Endothelial cell of umbilical vein (primary cell): ENCODE data around the gene AMBP. TPM values are rescaled to one million over a fixed set of nuclear protein-coding genes. Genes with fewer than 3 reads are reported as not detected.

Experiments used
- BruUV-seq: library from RNA; stranded (reverse); fragments of 400-500 nt; replicated peaks from 2 replicates; lab custom pipeline; 2021; lab: Mats Ljungman, UMichigan
- CTCF ChIA-PET: fragments of 300-600, 350-600 bp; sonication (Branson Sonifier 250); formaldehyde crosslinking; loops from one replicate; lab custom pipeline; 2021; ENCODE audit warnings: antibody characterized with exemption, inconsistent platforms; lab: Charles Lee
- POLR2A ChIA-PET: fragments of 300-600, 350-600 bp; sonication (Branson Sonifier 250); formaldehyde crosslinking; loops from one replicate; lab custom pipeline; 2021; ENCODE audit warnings: antibody characterized with exemption, inconsistent platforms; lab: Charles Lee
- DNase-seq: peaks from one replicate; pipeline ENCODE4 v3.0.0-alpha.2; 2011; ENCODE audit warnings: low read depth, low spot score
- FAIRE-seq: peaks from 2 replicates; lab custom pipeline; 2011; peaks lifted over from hg19 to GRCh38; lab: Jason Lieb, UNC
- H2AFZ ChIP-seq: 2 replicates; pipeline ENCODE4 v1.6.0; 2012; ENCODE audit warnings: low read depth, low read length, control low read depth, inconsistent platforms
- H3K27ac ChIP-seq: 2 replicates; pipeline ENCODE4 v1.5.1; 2011; ENCODE audit warnings: low read depth, mild to moderate bottlenecking, control low read depth, low read length, moderate library complexity; ENCODE audit not compliant: insufficient read depth
- H3K27me3 ChIP-seq, 2 experiments: 2 replicates each; pipeline versions ENCODE4 v1.6.0 to v1.6.1; 2011; ENCODE audit warnings: low read length in 2 of 2, mixed read lengths in 1 of 2; ENCODE audit not compliant: control insufficient read depth in 2 of 2, insufficient read depth in 2 of 2
- H3K36me3 ChIP-seq, 2 experiments: 2 replicates in 1 of 2; 3 replicates in 1 of 2; pipeline ENCODE4 v1.5.1; 2011; ENCODE audit warnings: low read length in 2 of 2, mild to moderate bottlenecking in 1 of 2, moderate library complexity in 1 of 2; ENCODE audit not compliant: control insufficient read depth in 2 of 2, insufficient read depth in 2 of 2; ENCODE audit errors: extremely low read depth in 1 of 2
- H3K4me1 ChIP-seq: 3 replicates; pipeline ENCODE4 v1.5.1; 2011; ENCODE audit warnings: mild to moderate bottlenecking, low read length; ENCODE audit not compliant: control insufficient read depth, insufficient read depth; ENCODE audit errors: extremely low read depth
- H3K4me2 ChIP-seq: 2 replicates; pipeline ENCODE4 v1.6.1; 2011; ENCODE audit warnings: low read length, control low read depth, mixed read lengths; ENCODE audit not compliant: insufficient read depth
- H3K4me3 ChIP-seq, 3 experiments: fragments of 200-600 bp in 1 of 3; sonication (generic), shearing (Covaris generic) in 1 of 3; replicated peaks in 1 of 3; 2 replicates each; pipeline ENCODE4 v1.5.1; 2011 to 2016; ENCODE audit warnings: control low read depth in 3 of 3, low read length in 3 of 3, mild to moderate bottlenecking in 2 of 3, inconsistent platforms in 1 of 3, low read depth in 1 of 3, moderate library complexity in 1 of 3; ENCODE audit not compliant: insufficient read depth in 1 of 3
- H3K79me2 ChIP-seq: 2 replicates; pipeline ENCODE4 v1.6.0; 2012; ENCODE audit warnings: low read length, inconsistent platforms; ENCODE audit not compliant: control insufficient read depth, insufficient read depth
- H3K9ac ChIP-seq: replicated peaks from 2 replicates; pipeline ENCODE3; 2011; ENCODE audit warnings: low read length, control low read depth; ENCODE audit not compliant: insufficient read depth; ENCODE audit errors: extremely low read depth
- H3K9me1 ChIP-seq: replicated peaks from 3 replicates; pipeline ENCODE4 v1.6.0; 2011; ENCODE audit warnings: mild to moderate bottlenecking, low read length; ENCODE audit not compliant: control insufficient read depth, insufficient read depth; ENCODE audit errors: extremely low read depth
- H3K9me3 ChIP-seq: replicated peaks from 2 replicates; pipeline ENCODE4 v1.5.1; 2012; ENCODE audit warnings: low read length, inconsistent platforms; ENCODE audit not compliant: control insufficient read depth, insufficient read depth
- H4K20me1 ChIP-seq: replicated peaks from 2 replicates; pipeline ENCODE3; 2011; ENCODE audit warnings: mild to moderate bottlenecking, low read length; ENCODE audit not compliant: control insufficient read depth, insufficient read depth; ENCODE audit errors: extremely low read depth
- EZH2 ChIP-seq: IDR thresholded peaks from 2 replicates; pipeline ENCODE4 v1.6.1; 2012; ENCODE audit warnings: borderline replicate concordance, low read depth, mild to moderate bottlenecking, moderate library complexity, low read length, inconsistent platforms; ENCODE audit not compliant: severe bottlenecking
- FOS ChIP-seq: IDR thresholded peaks from 2 replicates; pipeline ENCODE4 v1.6.1; 2011; ENCODE audit warnings: mild to moderate bottlenecking, low read length, moderate library complexity, borderline replicate concordance; ENCODE audit not compliant: insufficient read depth
- GATA2 ChIP-seq: IDR thresholded peaks from 2 replicates; pipeline ENCODE4 v1.7.0; 2011; ENCODE audit warnings: low read depth, mild to moderate bottlenecking, moderate library complexity, mixed read lengths, low read length; ENCODE audit not compliant: insufficient read length, insufficient read depth
- JUN ChIP-seq: IDR thresholded peaks from 2 replicates; pipeline ENCODE4 v1.6.1; 2011; ENCODE audit warnings: borderline replicate concordance, low read depth; ENCODE audit not compliant: insufficient read length, insufficient read depth
- MYC ChIP-seq: IDR thresholded peaks from one replicate; pipeline ENCODE4 v1.6.1; 2011; ENCODE audit warnings: mild to moderate bottlenecking, low read depth, low read length
- POLR2A ChIP-seq: IDR thresholded peaks from 2 replicates; pipeline ENCODE4 v1.6.1; 2012; ENCODE audit warnings: low read depth, mild to moderate bottlenecking, control low read depth, low read length
- POLR2AphosphoS5 ChIP-seq: IDR thresholded peaks from 2 replicates; pipeline ENCODE4 v1.6.1; 2012; ENCODE audit warnings: low read depth, mild to moderate bottlenecking, control low read depth, low read length, moderate library complexity; ENCODE audit not compliant: insufficient read depth
- dilution Hi-C: fragments of 300-500 bp; cut with MboI; formaldehyde crosslinking; loops from one replicate; pipeline ENCODE4 v1.15.0; 2019; ENCODE audit warnings: low sequenced_read_pairs; ENCODE audit not compliant: extremely low pct_ligation_motif_present
- intact Hi-C: fragments of 100-400 bp; cut with micrococcal nuclease; formaldehyde crosslinking; loops from one replicate; pipeline ENCODE4 v1.10.0; 2022
- polyA plus RNA-seq, 4 experiments: library from polyadenylated mRNA; depleted of rRNA in 3 of 4; stranded (reverse) in 3 of 4; unstranded in 1 of 4; fragments of >200 nt; gene quantifications; 2 replicates each; pipeline versions ENCODE4 v1.2.1 to v1.2.3, GENCODE V29; 2011 to 2012; ENCODE audit warnings: missing spikeins in 1 of 4
- total RNA-seq: library from RNA; stranded (reverse); gene quantifications from 2 replicates; pipeline ENCODE4 v1.2.3, GENCODE V29; 2021
- TF ChIP-seq, protein P1 (sequence below), 2 donors: IDR thresholded peaks; 1 replicate in 1 of 2; 2 replicates in 1 of 2; pipeline ENCODE4 v1.5.1; 2011; ENCODE audit warnings: low read length in 2 of 2, mild to moderate bottlenecking in 2 of 2, moderate library complexity in 2 of 2, control low read depth in 1 of 2, inconsistent platforms in 1 of 2, low read depth in 1 of 2; ENCODE audit not compliant: insufficient read depth in 1 of 2; ENCODE audit errors: extremely low read depth in 1 of 2
- TF ChIP-seq, protein P2 (sequence below): IDR thresholded peaks from 2 replicates; pipeline ENCODE4 v1.6.1; 2011; ENCODE audit not compliant: insufficient read depth, insufficient read length

The AMBP gene
- total and polyA plus RNA-seq, 2 donors (not counting 3 experiments of a cell fraction or from before 2014, with no cell fraction given): not detected

DNA sequence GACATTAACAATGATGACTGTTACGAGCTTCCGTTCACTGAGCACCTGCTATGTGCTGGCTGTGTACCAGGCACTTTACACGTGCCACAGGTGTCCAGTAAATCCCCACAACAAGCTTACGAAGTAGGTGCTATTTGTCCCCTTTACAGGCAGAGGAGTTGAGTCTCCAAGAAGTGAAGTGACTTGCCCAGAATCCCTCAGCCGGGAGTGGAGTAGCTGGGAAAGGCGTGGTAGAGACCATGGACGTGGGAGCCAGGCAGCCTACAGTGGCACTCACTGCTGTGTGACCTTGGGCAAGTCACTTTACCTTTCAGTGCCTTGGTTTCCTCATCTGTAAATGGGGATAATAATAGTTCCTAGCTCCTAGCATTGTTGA, 669 bp upstream of the AMBP start:
- Histone ChIP-seq H3K9me1 (no peaks in the 10 kb centered on the region), H3K4me2 (no peak overlapping the region), H3K9ac (no peak overlapping the region), H4K20me1 (no peaks in the 10 kb centered on the region), H2AFZ (no peak overlapping the region), H3K27ac (no peak overlapping the region), H3K4me3 (no peak overlapping the region), H3K9me3 (no peaks in the 10 kb centered on the region), H3K36me3 (no peaks in the 10 kb centered on the region), H3K4me1 (no peaks in the 10 kb centered on the region), H3K79me2 (no peaks in the 10 kb centered on the region), H3K27me3 (peaks cover 2 to 15% of the 10 kb centered on the region in 2 experiments)
- ChIA-PET CTCF (interaction anchor here (0.9 to 3.8 kb wide), 4 partner anchors 29 to 341 kb away, joined by 4 to 15 read pairs (median 4); no protein-coding TSS in a partner anchor), POLR2A (no interaction called here)
- dilution Hi-C loops: loop anchor here (25.0 kb wide), 1 partner anchor 209 kb away; no protein-coding TSS in a partner anchor
- no TSS peak for BruUV-seq
- DNase-seq: no peak
- TF ChIP-seq POLR2A: no peak
- no peak for TF ChIP-seq POLR2AphosphoS5
- TF ChIP-seq, protein P1, sequence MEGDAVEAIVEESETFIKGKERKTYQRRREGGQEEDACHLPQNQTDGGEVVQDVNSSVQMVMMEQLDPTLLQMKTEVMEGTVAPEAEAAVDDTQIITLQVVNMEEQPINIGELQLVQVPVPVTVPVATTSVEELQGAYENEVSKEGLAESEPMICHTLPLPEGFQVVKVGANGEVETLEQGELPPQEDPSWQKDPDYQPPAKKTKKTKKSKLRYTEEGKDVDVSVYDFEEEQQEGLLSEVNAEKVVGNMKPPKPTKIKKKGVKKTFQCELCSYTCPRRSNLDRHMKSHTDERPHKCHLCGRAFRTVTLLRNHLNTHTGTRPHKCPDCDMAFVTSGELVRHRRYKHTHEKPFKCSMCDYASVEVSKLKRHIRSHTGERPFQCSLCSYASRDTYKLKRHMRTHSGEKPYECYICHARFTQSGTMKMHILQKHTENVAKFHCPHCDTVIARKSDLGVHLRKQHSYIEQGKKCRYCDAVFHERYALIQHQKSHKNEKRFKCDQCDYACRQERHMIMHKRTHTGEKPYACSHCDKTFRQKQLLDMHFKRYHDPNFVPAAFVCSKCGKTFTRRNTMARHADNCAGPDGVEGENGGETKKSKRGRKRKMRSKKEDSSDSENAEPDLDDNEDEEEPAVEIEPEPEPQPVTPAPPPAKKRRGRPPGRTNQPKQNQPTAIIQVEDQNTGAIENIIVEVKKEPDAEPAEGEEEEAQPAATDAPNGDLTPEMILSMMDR (IDR thresholded peaks at IDR 0.05; ENCODE audit: extremely low read depth in 1 of 2, insufficient read depth in 1 of 2, low read depth in 1 of 2, low read length in 2 of 2): no peak
- TF ChIP-seq FOS: no peak
- TF ChIP-seq MYC: no peak
- TF ChIP-seq JUN: no peak
- no peak for TF ChIP-seq GATA2
- TF ChIP-seq EZH2: no peak
- TF ChIP-seq, protein P2, sequence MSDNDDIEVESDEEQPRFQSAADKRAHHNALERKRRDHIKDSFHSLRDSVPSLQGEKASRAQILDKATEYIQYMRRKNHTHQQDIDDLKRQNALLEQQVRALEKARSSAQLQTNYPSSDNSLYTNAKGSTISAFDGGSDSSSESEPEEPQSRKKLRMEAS: no peak
- FAIRE-seq: no peak
- intact Hi-C loops: no loop called here
